Nucleus accumbens (tissue), 56 donors: ENCODE results near the gene MMAB.

Source experiments
- DNase-seq, 56 donors: peaks; one replicate each; lab custom pipeline; 2025; lab: John Stamatoyannopoulos, UW

The MMAB gene

GRCh38 chr12:109587921-109588320 lies 14.6 kb upstream of the MMAB start:
- no peak for DNase-seq

GRCh38 chr12:109586385-109587296 lies 13.3 kb upstream of the MMAB start:
- no peak for DNase-seq

DNA sequence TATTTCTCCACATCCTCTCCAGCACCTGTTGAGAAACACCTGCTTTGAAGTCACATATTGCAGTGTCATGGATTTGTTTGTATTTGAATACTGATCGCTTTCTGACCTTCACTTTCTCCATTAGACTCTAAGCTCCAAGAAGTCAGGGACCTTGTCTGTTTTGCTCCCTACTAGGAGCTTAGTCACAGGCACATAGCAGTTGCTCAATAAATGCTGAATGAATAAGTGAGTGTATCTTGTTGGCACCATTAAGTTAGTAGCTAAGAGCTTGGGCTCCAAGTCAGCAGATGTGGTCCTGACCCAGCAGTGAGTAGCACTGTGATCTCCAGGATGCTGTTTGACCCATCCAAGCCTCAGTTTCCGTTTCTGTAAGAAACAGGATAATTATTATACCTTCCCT lies 10.4 kb upstream of the MMAB start:
- no peak for DNase-seq

DNA sequence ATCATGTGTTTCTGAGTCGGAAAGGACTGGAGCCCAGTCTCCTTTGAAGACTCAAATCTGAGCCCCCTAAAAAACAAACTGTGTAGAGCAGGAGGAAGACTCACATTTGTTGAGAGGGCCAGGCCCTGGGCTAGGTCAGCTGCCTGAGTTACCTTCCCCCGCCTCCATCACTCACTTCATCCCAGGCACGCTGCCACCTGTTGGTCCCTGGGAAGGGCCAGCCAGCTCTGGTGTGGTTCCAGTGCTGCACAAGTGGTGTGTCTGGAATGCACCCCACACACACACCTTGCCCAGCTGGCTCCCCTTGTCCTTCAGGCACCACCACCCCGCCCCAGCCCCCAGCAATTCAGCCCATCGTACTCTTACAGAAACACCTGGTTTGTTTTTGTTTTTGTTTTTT lies 9.3 kb upstream of the MMAB start:
- no peak for DNase-seq

DNA sequence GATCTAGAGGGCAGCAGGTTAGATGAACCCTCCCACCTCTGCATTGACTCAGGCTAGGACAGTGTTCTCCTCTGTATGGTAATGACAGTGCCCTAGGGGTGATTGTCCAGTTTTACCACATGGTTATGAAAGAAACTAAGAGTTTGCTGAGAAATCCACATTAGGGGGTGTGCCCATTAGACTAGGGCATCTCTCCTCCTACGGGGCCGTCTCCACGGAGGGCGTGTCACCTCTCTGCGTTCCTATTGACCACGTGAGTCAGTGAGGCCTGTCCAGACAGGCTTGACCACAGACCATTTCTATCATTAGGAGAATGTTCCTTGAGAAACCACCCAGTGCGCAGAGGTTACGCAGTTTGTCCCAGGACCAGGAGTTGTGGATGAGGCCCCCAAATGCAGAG lies 8.6 kb upstream of the MMAB start:
- DNase-seq, result no peak

GRCh38 chr12:109581334-109581691 lies 8.0 kb upstream of the MMAB start:
- DNase-seq, result no peak

DNA sequence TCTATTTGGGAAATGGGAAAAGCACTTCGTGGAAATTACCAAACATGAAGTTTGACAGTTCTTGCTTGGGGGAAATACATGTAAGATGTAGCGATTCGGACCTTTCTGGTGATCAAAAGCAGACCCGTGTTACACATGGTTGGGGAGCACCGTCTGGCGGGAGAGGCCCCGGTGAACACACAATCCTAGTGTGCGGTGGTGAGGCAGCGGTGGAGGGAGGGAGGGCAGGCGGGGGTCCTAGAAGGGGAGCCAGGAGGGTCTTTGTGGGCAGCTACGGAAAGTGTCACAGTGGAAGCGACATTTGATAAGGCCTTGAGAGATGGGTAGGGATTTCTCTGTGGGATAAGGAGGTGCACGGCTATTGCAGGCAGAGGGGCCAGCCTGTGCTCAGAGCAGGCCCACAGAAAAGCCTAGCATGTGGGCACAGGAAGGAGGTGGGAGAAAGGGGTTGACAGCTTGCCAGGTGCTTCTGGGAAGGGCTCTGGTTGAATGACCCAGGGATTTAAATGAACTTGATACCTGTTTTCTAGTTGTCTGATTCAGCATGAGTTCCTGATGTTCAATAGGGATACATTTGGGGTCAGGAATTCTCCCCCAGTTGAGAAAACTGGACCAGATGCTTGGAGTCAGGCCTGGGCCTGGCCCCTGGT lies 7.5 kb upstream of the MMAB start:
- DNase-seq, result no peak

GRCh38 chr12:109580272-109580671 lies 7.0 kb upstream of the MMAB start:
- DNase-seq, result peak in 2 of 56 donors; percentile 8

DNA sequence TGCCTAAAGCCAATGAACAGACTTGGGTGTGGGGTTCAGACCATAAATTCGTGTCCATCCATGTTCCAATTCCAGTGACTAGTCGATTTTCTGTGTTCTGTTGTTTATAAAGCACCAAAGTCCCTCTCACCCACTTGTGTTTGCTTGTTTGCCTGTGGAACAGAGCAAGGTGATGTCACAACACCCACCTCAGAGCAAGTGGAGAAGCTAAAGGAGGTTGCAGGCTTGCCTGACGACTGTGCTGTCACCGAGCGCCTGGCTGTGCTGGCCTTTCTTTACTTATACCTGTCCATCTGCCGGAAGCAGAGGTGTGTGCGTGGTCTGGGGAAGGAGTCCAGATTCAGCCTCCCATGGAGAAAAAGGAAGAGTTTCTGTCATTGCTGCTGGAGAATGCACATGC lies 6.3 kb upstream of the MMAB start:
- DNase-seq, result no peak

GRCh38 chr12:109578330-109578927 lies 5.1 kb upstream of the MMAB start:
- no peak for DNase-seq

GRCh38 chr12:109577311-109577710 lies 4.0 kb upstream of the MMAB start:
- DNase-seq, result no peak

DNA sequence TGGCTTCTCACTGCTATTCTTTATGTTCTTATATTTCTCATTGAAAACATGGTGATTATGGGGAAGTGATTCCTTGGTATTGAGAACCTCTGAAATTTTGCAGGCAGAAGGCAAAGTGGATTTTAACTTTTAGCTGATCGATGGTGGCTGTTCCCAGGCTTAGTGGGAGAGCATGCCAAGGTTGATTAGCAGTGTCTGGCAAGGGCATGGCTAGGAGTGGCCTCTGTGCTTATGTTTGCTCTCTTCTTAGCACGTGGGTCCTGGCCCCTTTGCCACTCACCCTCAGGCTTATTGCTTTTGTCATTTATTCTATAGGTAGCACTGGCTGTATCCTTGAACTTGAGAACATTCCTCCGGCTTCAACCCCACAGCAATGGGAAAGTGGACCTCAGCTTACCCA lies 2.4 kb upstream of the MMAB start:
- no peak for DNase-seq

GRCh38 chr12:109573914-109574244 lies 575 bp upstream of the MMAB start:
- DNase-seq, result no peak

DNA sequence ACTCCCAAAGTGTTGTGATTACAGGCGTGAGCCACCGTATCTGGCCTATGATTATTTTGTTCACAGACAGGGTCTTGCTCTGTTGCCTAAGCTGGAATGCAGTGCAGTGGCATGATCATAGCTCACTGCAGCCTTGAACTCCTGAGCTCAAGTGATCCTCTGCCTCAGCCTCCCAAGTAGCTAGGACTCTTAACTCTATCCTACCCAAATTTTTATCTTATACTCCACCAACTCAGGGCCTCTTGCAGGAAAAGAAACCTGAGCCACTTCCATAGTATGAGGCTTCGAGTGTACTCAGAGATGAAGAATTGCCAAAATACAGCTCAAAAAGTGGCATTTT lies 828 bp downstream of the MMAB start:
- DNase-seq, result no peak

- no peak for DNase-seq
Measured at GRCh38 chr12:109571773-109572505, 1.4 kb downstream of the MMAB start.

DNA sequence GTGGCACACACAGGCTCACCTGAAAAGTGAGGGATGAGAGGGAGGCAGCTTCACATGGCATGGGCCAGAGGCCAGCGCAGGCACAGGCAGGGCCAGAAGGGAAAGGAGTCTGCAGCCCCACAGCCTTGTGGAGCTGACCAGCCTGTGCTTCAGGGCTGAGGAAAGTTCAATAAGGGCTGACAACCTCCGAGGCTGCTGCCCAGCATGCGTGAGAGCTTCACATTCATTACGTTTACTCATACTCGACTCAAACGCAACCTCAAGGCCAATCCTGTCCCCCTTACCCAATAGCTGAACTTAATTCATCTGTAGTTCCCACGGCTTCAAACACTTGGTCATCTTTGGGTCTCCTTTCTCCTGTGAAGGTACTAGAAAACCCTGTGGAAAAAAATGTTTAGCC lies 4.8 kb downstream of the MMAB start:
- DNase-seq, result no peak

DNA sequence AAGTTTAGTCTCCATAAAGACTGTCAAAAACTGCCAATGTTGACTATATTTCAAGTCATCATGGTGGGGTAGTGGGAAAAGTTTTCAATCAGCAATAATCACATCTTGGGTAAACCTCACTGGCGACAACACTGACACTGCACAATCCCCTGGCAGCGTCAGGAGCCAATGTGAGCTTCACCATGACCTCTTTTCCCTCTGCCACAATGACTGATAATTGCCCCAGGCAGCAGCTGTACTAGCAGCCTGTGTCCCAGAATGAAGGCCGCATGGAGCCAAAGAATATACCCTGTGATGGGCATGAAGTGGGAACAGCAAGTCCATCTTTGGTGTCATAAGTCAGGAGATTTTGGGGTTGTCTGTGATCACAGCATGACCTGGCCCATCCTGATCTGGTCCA lies 5.3 kb downstream of the MMAB start:
- DNase-seq, result no peak

DNA sequence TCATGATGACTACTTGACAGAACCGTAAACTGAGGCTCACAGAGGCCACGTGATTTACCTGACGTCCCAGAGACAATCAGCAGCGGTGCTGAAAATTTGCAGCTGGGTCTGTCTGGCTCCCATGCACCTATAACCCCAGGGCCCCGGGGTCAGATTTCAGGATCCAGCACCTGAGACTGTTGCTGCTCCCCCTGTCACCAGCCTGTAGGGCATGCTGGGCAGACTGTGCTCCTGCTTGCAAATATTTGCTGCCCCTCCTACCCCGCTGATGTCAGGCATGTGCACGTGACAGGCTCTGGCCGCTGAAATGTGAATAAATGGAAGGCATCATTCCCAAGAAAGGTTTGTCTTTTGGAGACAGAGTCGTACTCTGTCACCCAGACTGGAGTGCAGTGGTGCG lies 6.0 kb downstream of the MMAB start:
- DNase-seq, result no peak

GRCh38 chr12:109566424-109566823 lies 6.9 kb downstream of the MMAB start:
- no peak for DNase-seq

DNA sequence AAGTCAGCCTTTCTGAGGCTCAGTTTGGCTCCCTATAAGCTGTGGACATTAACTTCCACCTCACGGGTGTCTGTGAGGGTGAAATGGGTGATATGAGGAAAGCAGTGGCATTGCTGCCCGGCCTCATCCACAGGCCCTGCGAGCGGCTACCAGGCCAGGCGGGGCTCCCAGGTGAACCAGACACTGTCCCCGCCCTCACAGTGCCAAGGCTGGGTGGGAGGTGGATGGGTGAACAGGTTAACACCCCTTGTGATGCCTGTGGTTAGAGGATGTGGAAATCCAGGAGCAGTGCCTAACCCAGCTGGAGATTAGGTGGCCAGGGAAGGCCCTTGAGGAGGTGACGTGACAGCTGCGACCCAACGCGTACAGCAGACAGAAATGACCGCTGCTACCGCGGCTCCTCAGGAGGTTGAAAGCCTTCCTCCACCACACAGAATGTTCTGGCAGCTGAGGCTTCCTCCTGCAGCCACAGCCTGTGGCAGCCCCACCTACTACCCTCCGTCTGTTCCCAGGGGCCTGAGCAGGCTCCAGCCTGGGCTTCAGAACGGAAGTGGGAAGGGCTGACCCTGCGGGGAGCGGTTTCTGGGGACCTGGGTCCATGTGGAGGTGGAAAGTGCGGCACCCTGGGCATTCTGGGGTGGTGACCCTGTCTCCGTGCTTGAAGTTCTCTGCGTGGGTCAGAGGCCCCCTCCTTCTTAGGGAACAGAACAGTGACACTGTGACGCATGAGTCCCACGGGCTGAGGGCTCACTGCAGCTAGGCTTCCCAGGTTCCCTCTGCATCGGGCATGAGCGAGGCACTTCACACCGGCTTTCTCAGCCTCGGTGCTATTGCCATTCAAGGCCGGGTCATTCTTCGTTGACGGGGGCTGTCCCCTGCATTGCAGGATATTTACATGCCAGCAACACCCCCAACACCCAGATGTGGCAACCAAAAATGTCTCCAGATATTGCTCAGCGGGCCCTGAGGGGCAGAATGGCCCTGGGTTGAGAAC lies 9.7 kb downstream of the MMAB start:
- DNase-seq, result no peak
